Suprapubic skin (tissue), 4 donors: ENCODE measurements around the gene SIMC1. TPM values are rescaled to one million over a fixed set of nuclear protein-coding genes. Genes with fewer than 3 reads are reported as not detected.
"Not testable (repeated sequence)": the region's sequence is repeated elsewhere in the genome, so short reads cannot be mapped to it uniquely, and the experiment has no call there.

ENCODE experiments used
- DNase-seq, 2 donors: peaks; one replicate each; pipeline ENCODE4 v3.0.0-alpha.2; 2019; ENCODE audit warnings: low spot score in 2 of 2
- H3K27ac ChIP-seq: fragments of 200-600 bp; sonication (generic); one replicate; pipeline ENCODE4 v1.5.1; 2019
- H3K27me3 ChIP-seq: fragments of 200-600 bp; sonication (generic); one replicate; pipeline ENCODE4 v1.5.1; 2019
- H3K36me3 ChIP-seq: fragments of 200-600 bp; sonication (generic); one replicate; pipeline ENCODE4 v1.5.1; 2019
- H3K4me1 ChIP-seq: fragments of 200-600 bp; sonication (generic); one replicate; pipeline ENCODE4 v1.5.1; 2019
- H3K4me3 ChIP-seq: fragments of 200-600 bp; sonication (generic); one replicate; pipeline ENCODE4 v1.5.1; 2019; ENCODE audit warnings: mild to moderate bottlenecking
- H3K9me3 ChIP-seq: fragments of 200-600 bp; sonication (generic); one replicate; pipeline ENCODE4 v1.5.1; 2019
- CTCF ChIP-seq, 2 donors: fragments of 200-600 bp in 1 of 2; fragments of 450-650 bp in 1 of 2; sonication (generic) in 1 of 2; IDR thresholded peaks; one replicate each; pipeline ENCODE4 v1.5.1; 2016 to 2019; ENCODE audit warnings: antibody characterized with exemption in 2 of 2, mild to moderate bottlenecking in 1 of 2, moderate library complexity in 1 of 2
- EP300 ChIP-seq: sonication (generic); formaldehyde crosslinking; IDR thresholded peaks from one replicate; pipeline ENCODE4 v1.6.1; 2017; ENCODE audit warnings: antibody characterized with exemption
- POLR2A ChIP-seq, 2 donors: fragments of 450-650 bp; IDR thresholded peaks; one replicate each; pipeline ENCODE4 v1.6.1; 2017; ENCODE audit warnings: antibody characterized with exemption in 2 of 2, mild to moderate bottlenecking in 2 of 2, moderate library complexity in 2 of 2
- POLR2AphosphoS5 ChIP-seq, 3 donors: sonication (generic); formaldehyde crosslinking; IDR thresholded peaks; one replicate each; pipeline ENCODE4 v1.6.1; 2017; ENCODE audit warnings: antibody characterized with exemption in 3 of 3
- WGBS: methylation state at CpG from one replicate; pipeline ENCODE4 v1.1.5; 2018; 5-methylcytosine and 5-hydroxymethylcytosine counted together
- total RNA-seq, 4 donors: library from RNA; depleted of rRNA; stranded (reverse); fragments of >200 nt; gene quantifications; one replicate each; pipeline ENCODE4 v1.1.0, GENCODE V29; 2016

The SIMC1 gene
- total RNA-seq, 4 donors from 2014 or later = 9.6 to 27.8 (median 12.9) TPM

DNA sequence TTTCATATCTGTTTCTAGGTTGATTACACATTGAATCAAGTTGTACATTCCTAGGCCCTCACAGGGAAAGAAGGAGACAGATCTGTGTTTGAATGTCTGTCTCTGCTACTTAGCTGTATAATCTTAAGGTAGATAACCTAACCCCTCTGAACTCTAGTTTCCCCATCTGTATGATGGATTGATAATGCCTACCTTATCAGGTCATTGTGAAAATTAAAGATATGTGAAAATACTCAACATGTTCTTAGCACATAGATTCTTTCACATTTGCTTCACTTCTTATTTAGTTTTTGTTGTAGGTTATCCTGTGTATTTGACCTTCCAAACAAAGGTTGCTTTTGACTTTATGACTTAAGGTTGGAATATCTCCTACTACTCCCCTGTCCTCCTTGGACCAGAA is 50.8 kb downstream of the SIMC1 start:
- H3K27me3 ChIP-seq, H3K9me3 ChIP-seq, H3K36me3 ChIP-seq, H3K4me3 ChIP-seq, H3K27ac ChIP-seq, DNase-seq, H3K4me1 ChIP-seq: not testable (repeated sequence)

GRCh38 chr5:176290057-176290840 is 52.0 kb downstream of the SIMC1 start:
- WGBS = 80% methylated on average over 9 of the region's 14 CpGs
- H3K4me3 ChIP-seq, H3K36me3 ChIP-seq, H3K27me3 ChIP-seq, H3K9me3 ChIP-seq, H3K4me1 ChIP-seq, DNase-seq, H3K27ac ChIP-seq: not testable (repeated sequence)

GRCh38 chr5:176305356-176305755 is 67.1 kb downstream of the SIMC1 start:
- H3K4me1 ChIP-seq, H3K27ac ChIP-seq, H3K9me3 ChIP-seq, DNase-seq, H3K27me3 ChIP-seq, H3K36me3 ChIP-seq, H3K4me3 ChIP-seq: not testable (repeated sequence)
- no CpG with 5 or more reads among the region's 31 CpGs for WGBS

DNA sequence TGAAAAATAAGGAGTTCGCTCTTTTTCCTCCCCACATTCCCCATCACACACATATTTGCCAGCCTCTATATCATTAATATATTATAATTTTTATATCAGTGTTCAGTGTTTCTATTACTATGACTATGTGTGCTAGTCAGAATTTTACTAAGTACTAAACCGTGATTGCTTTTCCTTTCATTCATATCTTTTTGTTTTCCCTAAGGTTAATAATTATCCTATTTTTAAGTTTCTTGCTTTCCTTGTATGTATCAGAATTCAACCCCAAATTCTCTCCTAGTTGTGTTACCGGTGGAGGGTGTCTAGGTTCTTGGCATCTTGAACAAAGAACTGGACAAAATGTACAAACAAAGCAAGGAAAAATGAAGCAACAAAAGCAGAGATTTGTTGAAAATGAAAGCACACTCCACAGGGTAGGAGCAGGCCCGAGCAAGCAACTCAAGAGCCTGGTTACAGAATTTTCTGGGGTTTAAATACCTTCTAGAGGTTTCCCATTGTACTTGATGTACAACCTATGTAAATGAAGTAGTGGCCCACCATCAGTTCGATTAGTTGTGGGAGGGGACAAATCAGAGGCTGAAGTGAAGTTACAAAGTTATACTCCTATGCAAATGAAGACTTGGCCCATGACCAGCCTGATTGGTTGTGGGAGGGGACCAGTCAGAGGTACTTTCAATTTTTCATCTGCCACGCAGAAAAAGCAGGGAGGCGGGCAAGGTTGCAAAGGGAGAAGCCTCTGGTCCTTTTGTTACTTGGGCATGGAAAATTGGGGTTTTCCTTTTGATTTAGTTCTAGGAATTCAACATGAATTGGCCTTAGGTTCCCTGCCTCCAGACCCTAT is 79.5 kb downstream of the SIMC1 start:
- Histone ChIP-seq H3K9me3 (no peaks in the 10 kb centered on the region), H3K27ac (no peak overlapping the region), H3K4me1 (no peaks in the 10 kb centered on the region), H3K27me3 (no peaks in the 10 kb centered on the region), H3K36me3 (peaks cover 30% of the 10 kb centered on the region), H3K4me3 (no peak overlapping the region)
- WGBS = 75% methylated on average over 7 of the region's 7 CpGs
- TF ChIP-seq EP300 = no peak
- TF ChIP-seq POLR2A (IDR thresholded peaks at IDR 0.05) = no peak
- no peak for TF ChIP-seq CTCF (IDR thresholded peaks at IDR 0.05)
- no peak for TF ChIP-seq POLR2AphosphoS5 (IDR thresholded peaks at IDR 0.05)
- DNase-seq = no peak

DNA sequence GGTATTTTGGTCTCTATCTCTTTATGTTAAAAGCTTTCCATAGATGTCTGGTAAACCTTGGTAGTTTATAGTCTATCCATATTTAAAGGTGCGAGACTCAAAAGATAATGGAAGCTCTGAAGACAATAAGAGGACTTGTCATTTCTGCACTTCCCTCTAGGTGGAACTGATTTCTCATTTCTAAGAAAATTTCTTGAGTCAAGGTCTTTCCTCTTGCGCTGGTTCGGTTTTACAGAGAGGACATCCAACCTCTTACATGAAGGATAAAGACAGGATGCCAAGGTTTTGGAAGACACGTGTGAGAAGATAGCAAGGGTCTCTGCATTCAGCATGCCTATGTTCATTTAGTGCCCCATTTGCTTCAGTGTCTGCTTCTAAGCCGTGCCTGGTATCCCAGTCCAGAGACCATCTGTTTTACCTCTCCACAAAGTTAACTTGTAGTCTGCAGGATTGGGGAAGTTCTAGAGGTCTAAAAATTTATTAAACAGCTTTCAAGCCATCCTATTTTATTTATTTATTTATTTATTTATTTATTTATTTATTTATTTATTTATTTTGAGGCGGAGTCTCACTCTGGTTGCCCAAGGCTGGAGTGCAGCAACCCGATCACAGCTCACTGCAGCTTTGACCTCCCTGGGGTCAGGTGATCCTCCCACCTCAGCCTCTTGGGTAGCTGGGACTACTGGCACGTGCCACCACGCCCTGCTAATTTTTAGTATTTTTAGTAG is 81.8 kb downstream of the SIMC1 start:
- no peaks in the 10 kb centered on the region for H3K4me1 ChIP-seq
- TF ChIP-seq POLR2AphosphoS5 (IDR thresholded peaks at IDR 0.05) (no peak), POLR2A (IDR thresholded peaks at IDR 0.05) (no peak), EP300 (no peak), CTCF (IDR thresholded peaks at IDR 0.05) (no peak)
- peaks cover 33% of the 10 kb centered on the region for H3K36me3 ChIP-seq
- DNase-seq = no peak
- no peaks in the 10 kb centered on the region for H3K9me3 ChIP-seq
- 81% methylated on average over 9 of the region's 9 CpGs for WGBS
- no peak overlapping the region for H3K27ac ChIP-seq
- H3K4me3 ChIP-seq = no peak overlapping the region
- no peaks in the 10 kb centered on the region for H3K27me3 ChIP-seq

GRCh38 chr5:176320577-176320976 is 82.4 kb downstream of the SIMC1 start:
- Histone ChIP-seq H3K4me1 (no peaks in the 10 kb centered on the region), H3K27ac (no peak overlapping the region), H3K36me3 (peaks cover 31% of the 10 kb centered on the region), H3K27me3 (no peaks in the 10 kb centered on the region), H3K9me3 (no peaks in the 10 kb centered on the region), H3K4me3 (no peak overlapping the region)
- 95% methylated on average over 3 of the region's 3 CpGs for WGBS
- TF ChIP-seq POLR2AphosphoS5 (IDR thresholded peaks at IDR 0.05) = no peak
- TF ChIP-seq CTCF (IDR thresholded peaks at IDR 0.05) = no peak
- TF ChIP-seq POLR2A (IDR thresholded peaks at IDR 0.05) = no peak
- no peak for TF ChIP-seq EP300
- DNase-seq = no peak
